Measurements from ENCODE around the gene UBAP2.

- TF ChIP-seq CTCF (IDR thresholded peaks at IDR 0.05) (no peak), POLR2AphosphoS5 (IDR thresholded peaks at IDR 0.05; ENCODE audit: insufficient read depth in 1 of 2, low read depth in 1 of 2) (no peak)
Measured at GRCh38 chr9:34089311-34089710, 40.6 kb upstream of the UBAP2 start.
